ENCODE measurements around the gene RMRP. TPM values are rescaled to one million over a fixed set of nuclear protein-coding genes. Genes with fewer than 3 reads are reported as not detected.

RMRP gene
- total RNA-seq, 1 donor = 88,726 TPM

- Histone ChIP-seq H3K27ac (ENCODE audit: low read depth, low read length) (no peak overlapping the region), H4K20me1 (ENCODE audit: insufficient read depth, low read length) (peaks cover 91% of the 10 kb centered on the region), H3K4me3 (ENCODE audit: insufficient read depth, low read length) (peak overlapping the region; percentile 1), H3K4me1 (ENCODE audit: insufficient read depth, low read length) (peaks cover 56% of the 10 kb centered on the region), H2AFZ (ENCODE audit: low read length) (no peak overlapping the region), H3K27me3 (ENCODE audit: insufficient read depth, low read length) (no peaks in the 10 kb centered on the region), H3K9me3 (ENCODE audit: low read depth, low read length) (no peaks in the 10 kb centered on the region), H3K36me3 (ENCODE audit: insufficient read depth, low read length) (peaks cover 75% of the 10 kb centered on the region), H3K79me2 (ENCODE audit: insufficient read depth, low read length) (peaks cover 52% of the 10 kb centered on the region), H3K4me2 (ENCODE audit: insufficient read depth, low read length) (peak overlapping the region; percentile 1)
- TF ChIP-seq CTCF (IDR thresholded peaks at IDR 0.05; ENCODE audit: extremely low read depth, low read depth, low read length) = no peak
- DNase-seq (ENCODE audit: insufficient read length, low spot score, missing footprints) = peak; percentile 31
Measured at GRCh38 chr9:35684921-35685320, 27.1 kb upstream of the RMRP start.

GRCh38 chr9:35683323-35683722 lies 25.5 kb upstream of the RMRP start:
- Histone ChIP-seq H3K79me2 (ENCODE audit: insufficient read depth, low read length) (peaks cover 38% of the 10 kb centered on the region), H3K27me3 (ENCODE audit: insufficient read depth, low read length) (no peaks in the 10 kb centered on the region), H3K4me1 (ENCODE audit: insufficient read depth, low read length) (peaks cover 53% of the 10 kb centered on the region), H4K20me1 (ENCODE audit: insufficient read depth, low read length) (peaks cover 77% of the 10 kb centered on the region), H2AFZ (ENCODE audit: low read length) (no peak overlapping the region), H3K27ac (ENCODE audit: low read depth, low read length) (peak overlapping the region; percentile 19), H3K9me3 (ENCODE audit: low read depth, low read length) (no peaks in the 10 kb centered on the region), H3K36me3 (ENCODE audit: insufficient read depth, low read length) (peaks cover 72% of the 10 kb centered on the region), H3K4me2 (ENCODE audit: insufficient read depth, low read length) (no peak overlapping the region), H3K4me3 (ENCODE audit: insufficient read depth, low read length) (no peak overlapping the region)
- peak; percentile 30 for DNase-seq (ENCODE audit: insufficient read length, low spot score, missing footprints)
- TF ChIP-seq CTCF (IDR thresholded peaks at IDR 0.05; ENCODE audit: extremely low read depth, low read depth, low read length) = no peak

- Histone ChIP-seq H4K20me1 (ENCODE audit: insufficient read depth, low read length) (peaks cover 71% of the 10 kb centered on the region), H3K36me3 (ENCODE audit: insufficient read depth, low read length) (peaks cover 66% of the 10 kb centered on the region), H3K4me2 (ENCODE audit: insufficient read depth, low read length) (no peak overlapping the region), H3K9me3 (ENCODE audit: low read depth, low read length) (no peaks in the 10 kb centered on the region), H3K27me3 (ENCODE audit: insufficient read depth, low read length) (no peaks in the 10 kb centered on the region), H3K4me3 (ENCODE audit: insufficient read depth, low read length) (no peak overlapping the region), H3K79me2 (ENCODE audit: insufficient read depth, low read length) (peaks cover 32% of the 10 kb centered on the region), H2AFZ (ENCODE audit: low read length) (no peak overlapping the region), H3K27ac (ENCODE audit: low read depth, low read length) (peak overlapping the region; percentile 19), H3K4me1 (ENCODE audit: insufficient read depth, low read length) (peaks cover 47% of the 10 kb centered on the region)
- DNase-seq (ENCODE audit: insufficient read length, low spot score, missing footprints) = peak; percentile 60
- TF ChIP-seq CTCF (IDR thresholded peaks at IDR 0.05; ENCODE audit: extremely low read depth, low read depth, low read length) = no peak
Measured at GRCh38 chr9:35682520-35683315, 24.9 kb upstream of the RMRP start.

GRCh38 chr9:35682051-35682450 lies 24.2 kb upstream of the RMRP start:
- no peak for TF ChIP-seq CTCF (IDR thresholded peaks at IDR 0.05; ENCODE audit: extremely low read depth, low read depth, low read length)
- peaks cover 59% of the 10 kb centered on the region for H3K36me3 ChIP-seq (ENCODE audit: insufficient read depth, low read length)
- H4K20me1 ChIP-seq (ENCODE audit: insufficient read depth, low read length) = peaks cover 65% of the 10 kb centered on the region
- DNase-seq (ENCODE audit: insufficient read length, low spot score, missing footprints) = no peak
- H3K4me2 ChIP-seq (ENCODE audit: insufficient read depth, low read length) = no peak overlapping the region
- no peak overlapping the region for H2AFZ ChIP-seq (ENCODE audit: low read length)
- peaks cover 25% of the 10 kb centered on the region for H3K79me2 ChIP-seq (ENCODE audit: insufficient read depth, low read length)
- no peaks in the 10 kb centered on the region for H3K9me3 ChIP-seq (ENCODE audit: low read depth, low read length)
- H3K4me1 ChIP-seq (ENCODE audit: insufficient read depth, low read length) = peaks cover 41% of the 10 kb centered on the region
- no peak overlapping the region for H3K4me3 ChIP-seq (ENCODE audit: insufficient read depth, low read length)
- H3K27ac ChIP-seq (ENCODE audit: low read depth, low read length) = peak overlapping the region; percentile 54
- no peaks in the 10 kb centered on the region for H3K27me3 ChIP-seq (ENCODE audit: insufficient read depth, low read length)

All from osteoblast (primary cell).